Hepatocyte (in vitro differentiated cells): Measurements from ENCODE around the gene TMEM218.

ENCODE experiments used
- CTCF ChIP-seq: fragments of 200-600 bp; sonication (generic); IDR thresholded peaks from 2 replicates; pipeline ENCODE4 v1.5.1; 2016; ENCODE audit warnings: antibody characterized with exemption, mild to moderate bottlenecking; ENCODE audit not compliant: poor library complexity
- EZH2 ChIP-seq: fragments of 200-600 bp; sonication (generic); IDR thresholded peaks from 2 replicates; pipeline ENCODE4 v1.6.1; 2016; ENCODE audit warnings: antibody characterized with exemption, mild to moderate bottlenecking, borderline replicate concordance
- EZH2phosphoT487 ChIP-seq: fragments of 200-600 bp; sonication (generic); IDR thresholded peaks from one replicate; pipeline ENCODE4 v1.6.1; 2018; ENCODE audit warnings: antibody characterized with exemption, mild to moderate bottlenecking, low read depth, moderate library complexity; ENCODE audit not compliant: unreplicated experiment, severe bottlenecking

GRCh38 chr11:125056931-125057692 lies 54.3 kb downstream of the TMEM218 start:
- TF ChIP-seq CTCF: no peak
- no peak for TF ChIP-seq EZH2
- TF ChIP-seq EZH2phosphoT487: no peak
